Endothelial cell of hepatic sinusoid (primary cell): ENCODE measurements around the gene TRIM41.
"Not testable (repeated sequence)": the region's sequence is repeated elsewhere in the genome, so short reads cannot be mapped to it uniquely, and the experiment has no call there.

Experiments
- in situ Hi-C: cut with HindIII; loops from 2 replicates; pipeline ENCODE4 v1.10.0; 2017; ENCODE audit warnings: low sequenced_read_pairs

Gene TRIM41

DNA sequence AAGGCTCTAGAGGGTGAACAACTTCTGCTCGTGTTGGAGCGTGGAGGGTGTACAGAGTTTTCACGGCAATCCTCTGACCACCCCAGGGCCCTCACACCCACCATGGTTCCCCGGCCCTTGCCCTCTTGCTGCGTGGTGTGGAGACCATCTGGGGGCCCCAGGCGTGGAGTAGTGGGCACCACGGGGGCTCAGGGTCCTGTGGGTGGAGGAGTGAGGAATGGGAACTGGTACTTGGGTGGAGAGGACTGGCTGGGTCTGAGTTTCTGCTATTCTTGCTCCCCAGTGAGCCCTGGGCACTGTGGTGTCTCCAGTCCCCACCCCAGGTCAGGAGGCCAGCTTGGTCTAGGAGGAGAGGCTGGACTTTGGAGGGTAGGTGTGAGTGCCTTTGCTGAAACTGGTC lies 59.8 kb downstream of the TRIM41 start:
- in situ Hi-C loops, result no loop called here

DNA sequence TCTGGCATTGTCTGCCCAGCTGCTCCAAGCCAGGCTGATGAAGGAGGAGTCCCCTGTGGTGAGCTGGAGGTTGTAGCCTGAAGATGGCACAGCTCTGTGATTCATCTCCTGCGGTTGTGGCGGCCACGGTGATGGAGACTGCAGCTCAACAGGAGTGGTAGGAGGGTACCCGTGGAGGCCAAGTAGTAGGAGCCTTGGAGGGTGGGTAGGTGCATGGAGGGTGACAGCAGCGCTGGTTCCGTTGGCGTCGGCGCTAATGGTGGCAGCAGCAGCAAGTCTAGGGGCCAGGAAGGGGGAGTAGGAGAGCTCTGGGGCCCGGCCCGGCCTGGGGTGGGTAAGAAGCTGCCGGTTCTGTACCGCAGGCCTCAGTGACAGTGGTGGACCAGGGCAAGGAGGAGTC lies 60.3 kb downstream of the TRIM41 start:
- in situ Hi-C loops, result no loop called here

DNA sequence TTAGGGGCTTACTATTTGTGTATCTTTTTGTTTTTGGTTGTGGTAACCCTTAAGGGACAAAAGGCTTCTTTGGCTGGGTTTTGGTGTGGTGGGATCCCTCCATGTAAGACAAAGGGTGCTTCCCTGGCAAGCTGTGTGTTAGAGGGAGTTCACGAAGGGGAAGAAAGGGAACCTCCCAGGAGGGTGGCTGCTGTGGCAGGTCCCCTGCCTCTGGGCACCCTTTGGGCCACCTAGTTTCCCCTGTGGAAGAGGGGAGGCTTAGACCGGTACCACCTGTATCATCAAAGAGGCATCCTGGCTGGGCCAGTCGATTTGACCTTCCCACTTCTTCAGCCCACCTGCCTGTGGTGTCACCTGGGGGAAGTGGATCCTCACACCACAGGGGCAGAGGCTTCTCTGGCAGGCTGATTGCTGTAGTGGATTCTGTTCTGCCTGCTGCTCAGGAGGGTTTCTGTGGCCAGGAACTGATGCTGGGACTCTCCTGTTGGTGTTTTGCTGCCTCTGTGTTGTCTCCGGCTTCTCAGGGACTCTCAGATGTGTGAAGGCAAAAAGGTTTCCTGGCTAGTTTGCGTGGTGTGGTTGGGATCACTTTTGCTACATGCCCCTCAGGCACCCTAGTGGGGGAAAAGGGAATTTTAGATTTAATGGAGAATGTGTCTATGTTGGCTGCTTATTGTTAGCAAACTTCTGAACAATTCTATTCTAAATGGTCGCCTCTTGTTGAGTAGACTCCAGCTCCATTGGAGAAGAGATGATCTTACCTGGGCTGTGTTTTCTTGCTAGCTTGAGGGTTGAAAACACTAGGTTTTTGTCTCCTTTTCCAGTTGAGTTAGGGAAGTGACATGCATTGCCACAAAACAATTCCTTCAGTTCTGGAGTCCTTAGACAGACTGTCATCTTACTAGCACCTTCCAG lies 61.0 kb downstream of the TRIM41 start:
- in situ Hi-C loops, result not testable (repeated sequence)
